Caco-2 (cell line): ENCODE measurements around the gene SART1. TPM values are rescaled to one million over a fixed set of nuclear protein-coding genes. Genes with fewer than 3 reads are reported as not detected.

Source experiments
- BruUV-seq: library from RNA; stranded (reverse); fragments of 400-500 nt; replicated peaks from 2 replicates; lab custom pipeline; 2021; lab: Mats Ljungman, UMichigan
- CTCF ChIA-PET: fragments of 300-600 bp; sonication (Branson Sonifier 250); formaldehyde crosslinking; loops from one replicate; lab custom pipeline; 2022; ENCODE audit warnings: antibody characterized with exemption; lab: Charles Lee
- POLR2A ChIA-PET: fragments of 300-600 bp; sonication (Branson Sonifier 250); formaldehyde crosslinking; loops from one replicate; lab custom pipeline; 2022; ENCODE audit warnings: antibody characterized with exemption; lab: Charles Lee
- DNase-seq, 2 experiments: peaks; one replicate each; pipeline versions ENCODE4 v3.0.0 to v3.0.0-alpha.2; 2020 to 2022
- H3K27me3 ChIP-seq: replicated peaks from 2 replicates; pipeline ENCODE4 v1.6.0; 2011; ENCODE audit warnings: low read length; ENCODE audit not compliant: control insufficient read depth, insufficient read depth
- H3K36me3 ChIP-seq: 2 replicates; pipeline ENCODE4 v1.5.1; 2011; ENCODE audit warnings: low read length; ENCODE audit not compliant: control insufficient read depth, insufficient read depth
- H3K4me1 ChIP-seq: fragments of 250-450 bp; sonication (Bioruptor Pico); 2 replicates; pipeline ENCODE4 v1.5.1; 2020; ENCODE audit warnings: mild to moderate bottlenecking
- H3K4me3 ChIP-seq: 2 replicates; pipeline ENCODE4 v1.5.1; 2011; ENCODE audit warnings: low read depth, mild to moderate bottlenecking, control low read depth, low read length
- H3K9me3 ChIP-seq: fragments of 250-450 bp; sonication (Bioruptor Pico); 2 replicates; pipeline ENCODE4 v1.5.1; 2020; ENCODE audit warnings: mild to moderate bottlenecking, moderate library complexity
- H3K27ac Mint-ChIP-seq: one replicate; pipeline ENCODE4 v1.8.0; 2022; ENCODE audit warnings: mixed read lengths; ENCODE audit not compliant: unreplicated experiment
- H3K27me3 Mint-ChIP-seq: one replicate; pipeline ENCODE4 v1.8.0; 2022; ENCODE audit warnings: mixed read lengths; ENCODE audit not compliant: insufficient read depth, unreplicated experiment
- H3K36me3 Mint-ChIP-seq: one replicate; pipeline ENCODE4 v1.8.0; 2022; ENCODE audit warnings: mild to moderate bottlenecking, mixed read lengths; ENCODE audit not compliant: insufficient read depth, unreplicated experiment
- H3K4me1 Mint-ChIP-seq: one replicate; pipeline ENCODE4 v1.8.0; 2022; ENCODE audit warnings: low read depth, mixed read lengths; ENCODE audit not compliant: unreplicated experiment
- H3K4me3 Mint-ChIP-seq: one replicate; pipeline ENCODE4 v1.8.0; 2022; ENCODE audit warnings: mild to moderate bottlenecking, moderate library complexity, mixed read lengths; ENCODE audit not compliant: unreplicated experiment
- H3K9me3 Mint-ChIP-seq: one replicate; pipeline ENCODE4 v1.8.0; 2022; ENCODE audit warnings: mixed read lengths; ENCODE audit not compliant: unreplicated experiment
- intact Hi-C: fragments of 100-400 bp; cut with micrococcal nuclease; formaldehyde crosslinking; loops from one replicate; pipeline ENCODE4 v1.10.0; 2022; ENCODE audit not compliant: unreplicated experiment
- total RNA-seq: library from RNA; stranded (reverse); gene quantifications from 2 replicates; pipeline ENCODE4 v1.2.3, GENCODE V29; 2022
- TF ChIP-seq, protein P1 (sequence below), 2 experiments: fragments of 200-600 bp in 1 of 2; IDR thresholded peaks; 1 replicate in 1 of 2; 2 replicates in 1 of 2; pipeline versions ENCODE4 v1.5.1 to v1.8.0; 2011 to 2022; ENCODE audit warnings: antibody characterized with exemption in 1 of 2, control low read depth in 1 of 2, inconsistent platforms in 1 of 2, low read depth in 1 of 2, low read length in 1 of 2, mild to moderate bottlenecking in 1 of 2, moderate library complexity in 1 of 2; ENCODE audit not compliant: insufficient read depth in 1 of 2, severe bottlenecking in 1 of 2, unreplicated experiment in 1 of 2

Gene SART1
- total RNA-seq, 1 experiment from 2014 or later: 78.0 TPM

DNA sequence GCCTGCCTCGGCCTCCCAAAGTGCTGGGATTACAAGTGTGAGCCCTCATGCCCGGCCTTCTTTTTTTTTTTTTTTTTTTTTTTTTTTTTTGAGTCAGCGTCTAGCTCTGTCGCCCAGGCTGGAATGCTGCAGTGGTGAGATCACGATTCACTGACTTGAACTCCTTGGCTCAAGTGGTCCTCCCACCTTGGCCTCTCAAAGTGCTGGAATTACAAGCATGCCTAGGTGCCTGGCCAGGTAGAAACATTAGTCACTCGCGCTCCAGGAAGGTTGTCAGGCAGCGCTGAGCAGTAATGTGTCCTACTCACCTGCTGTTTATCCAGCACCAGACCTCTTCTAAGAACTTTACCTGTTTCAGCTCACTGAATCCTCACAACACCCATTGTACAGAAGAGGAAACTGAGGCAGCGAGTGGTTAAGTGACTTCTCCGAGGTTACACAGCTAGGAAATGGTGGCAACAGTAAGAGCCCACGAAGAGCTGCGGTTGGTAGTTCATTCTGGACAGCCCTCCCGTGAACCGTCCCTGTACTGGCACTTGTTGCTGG, 49.8 kb downstream of the SART1 start:
- H3K4me1 ChIP-seq: peaks cover 21% of the 10 kb centered on the region
- CTCF ChIA-PET: interaction anchor here (0.6 kb wide), 3 partner anchors 8 to 123 kb away, joined by 5 to 8 read pairs (median 6); partner anchors contain the start of gene FIBP
- Mint-ChIP-seq H3K27me3 (no peaks in the 10 kb centered on the region), H3K36me3 (peaks cover 9% of the 10 kb centered on the region), H3K9me3 (no peaks in the 10 kb centered on the region), H3K27ac (no peak overlapping the region), H3K4me1 (peaks cover 7% of the 10 kb centered on the region), H3K4me3 (no peak overlapping the region)
- H3K4me3 ChIP-seq: no peak overlapping the region
- peak; percentile 64 to 85 for DNase-seq
- intact Hi-C loops: no loop called here
- no peaks in the 10 kb centered on the region for H3K9me3 ChIP-seq
- no peaks in the 10 kb centered on the region for H3K27me3 ChIP-seq
- TF ChIP-seq, protein P1, sequence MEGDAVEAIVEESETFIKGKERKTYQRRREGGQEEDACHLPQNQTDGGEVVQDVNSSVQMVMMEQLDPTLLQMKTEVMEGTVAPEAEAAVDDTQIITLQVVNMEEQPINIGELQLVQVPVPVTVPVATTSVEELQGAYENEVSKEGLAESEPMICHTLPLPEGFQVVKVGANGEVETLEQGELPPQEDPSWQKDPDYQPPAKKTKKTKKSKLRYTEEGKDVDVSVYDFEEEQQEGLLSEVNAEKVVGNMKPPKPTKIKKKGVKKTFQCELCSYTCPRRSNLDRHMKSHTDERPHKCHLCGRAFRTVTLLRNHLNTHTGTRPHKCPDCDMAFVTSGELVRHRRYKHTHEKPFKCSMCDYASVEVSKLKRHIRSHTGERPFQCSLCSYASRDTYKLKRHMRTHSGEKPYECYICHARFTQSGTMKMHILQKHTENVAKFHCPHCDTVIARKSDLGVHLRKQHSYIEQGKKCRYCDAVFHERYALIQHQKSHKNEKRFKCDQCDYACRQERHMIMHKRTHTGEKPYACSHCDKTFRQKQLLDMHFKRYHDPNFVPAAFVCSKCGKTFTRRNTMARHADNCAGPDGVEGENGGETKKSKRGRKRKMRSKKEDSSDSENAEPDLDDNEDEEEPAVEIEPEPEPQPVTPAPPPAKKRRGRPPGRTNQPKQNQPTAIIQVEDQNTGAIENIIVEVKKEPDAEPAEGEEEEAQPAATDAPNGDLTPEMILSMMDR (IDR thresholded peaks at IDR 0.05; ENCODE audit: insufficient read depth in 1 of 2, low read depth in 1 of 2, low read length in 1 of 2, severe bottlenecking in 1 of 2, unreplicated experiment in 1 of 2): no peak
- BruUV-seq: no TSS peak
- POLR2A ChIA-PET: interaction anchor here (2.0 kb wide), 1 partner anchor 9 kb away, joined by 8 read pairs; the partner anchor contains the start of genes BANF1 and EIF1AD
- H3K36me3 ChIP-seq: no peaks in the 10 kb centered on the region

DNA sequence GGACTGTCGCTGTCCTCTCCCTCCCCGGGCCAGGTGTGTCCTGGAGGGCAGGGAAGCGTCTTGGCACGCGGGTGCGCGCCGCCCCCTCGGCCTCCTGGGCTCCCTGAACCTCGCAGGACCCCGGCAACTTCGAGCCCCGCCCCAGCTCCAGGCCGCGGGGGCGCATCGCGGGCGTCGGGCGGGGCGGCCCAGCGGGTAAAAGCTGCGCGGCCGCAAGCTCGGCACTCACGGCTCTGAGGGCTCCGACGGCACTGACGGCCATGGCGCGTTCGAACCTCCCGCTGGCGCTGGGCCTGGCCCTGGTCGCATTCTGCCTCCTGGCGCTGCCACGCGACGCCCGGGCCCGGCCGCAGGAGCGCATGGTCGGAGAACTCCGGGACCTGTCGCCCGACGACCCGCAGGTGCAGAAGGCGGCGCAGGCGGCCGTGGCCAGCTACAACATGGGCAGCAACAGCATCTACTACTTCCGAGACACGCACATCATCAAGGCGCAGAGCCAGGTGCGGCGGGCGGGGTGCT, 50.3 kb downstream of the SART1 start, which contains the start of gene CST6:
Gene CST6, plus strand, starts transcription at position 224 of the 519 bp plus-strand sequence. Its CDS starts 37 bp downstream, at position 261.
- Mint-ChIP-seq H3K27ac (no peak within 1 kb of the TSS), H3K4me1 (peaks cover 7% of the 10 kb centered on the region), H3K27me3 (no peaks in the 10 kb centered on the region), H3K4me3 (no peak within 1 kb of the TSS), H3K36me3 (peaks cover 9% of the 10 kb centered on the region), H3K9me3 (no peaks in the 10 kb centered on the region)
- TF ChIP-seq, protein P1 (IDR thresholded peaks at IDR 0.05; ENCODE audit: insufficient read depth in 1 of 2, low read depth in 1 of 2, low read length in 1 of 2, severe bottlenecking in 1 of 2, unreplicated experiment in 1 of 2): no peak
- DNase-seq: no peak
- no TSS peak for BruUV-seq
- no peaks in the 10 kb centered on the region for H3K27me3 ChIP-seq
- peaks cover 21% of the 10 kb centered on the region for H3K4me1 ChIP-seq
- ChIA-PET POLR2A (interaction anchor here (2.0 kb wide), 1 partner anchor 9 kb away, joined by 8 read pairs; the partner anchor contains the start of genes BANF1 and EIF1AD), CTCF (interaction anchor here (0.6 kb wide), 3 partner anchors 9 to 124 kb away, joined by 5 to 8 read pairs (median 6); partner anchors contain the start of gene FIBP)
- no peak within 1 kb of the TSS for H3K4me3 ChIP-seq
- intact Hi-C loops: no loop called here
- H3K9me3 ChIP-seq: no peaks in the 10 kb centered on the region
- no peaks in the 10 kb centered on the region for H3K36me3 ChIP-seq

DNA sequence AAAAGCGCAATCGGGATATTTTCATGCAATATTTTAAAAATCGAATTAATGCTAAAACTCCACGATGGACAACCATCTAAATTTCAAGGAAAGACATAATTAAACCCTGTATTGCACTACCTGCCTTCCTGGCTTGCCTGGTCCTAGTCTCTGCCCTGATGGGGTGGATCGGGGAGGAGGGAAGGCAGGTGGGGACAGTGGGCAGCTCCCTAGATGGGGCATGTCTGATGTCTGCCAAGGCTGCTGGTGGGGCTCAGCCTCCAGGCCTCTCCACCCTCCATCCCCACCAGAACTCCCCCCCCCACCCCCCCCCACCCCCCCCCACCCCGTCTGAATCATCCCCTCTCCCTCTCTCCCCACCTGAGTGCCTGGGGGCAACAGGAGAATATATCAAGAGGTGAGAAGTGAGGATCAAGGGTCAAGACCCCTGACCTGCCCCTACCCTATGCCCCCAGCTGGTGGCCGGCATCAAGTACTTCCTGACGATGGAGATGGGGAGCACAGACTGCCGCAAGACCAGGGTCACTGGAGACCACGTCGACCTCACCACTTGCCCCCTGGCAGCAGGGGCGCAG, 50.9 kb downstream of the SART1 start:
- no TSS peak for BruUV-seq
- no peaks in the 10 kb centered on the region for H3K9me3 ChIP-seq
- TF ChIP-seq, protein P1 (IDR thresholded peaks at IDR 0.05; ENCODE audit: insufficient read depth in 1 of 2, low read depth in 1 of 2, low read length in 1 of 2, severe bottlenecking in 1 of 2, unreplicated experiment in 1 of 2): no peak
- peaks cover 21% of the 10 kb centered on the region for H3K4me1 ChIP-seq
- no peak for DNase-seq
- no peak overlapping the region for H3K4me3 ChIP-seq
- CTCF ChIA-PET: interaction anchor here (1.6 kb wide), 1 partner anchor 10 kb away, joined by 7 read pairs; no protein-coding TSS in a partner anchor
- no peaks in the 10 kb centered on the region for H3K9me3 Mint-ChIP-seq
- no peaks in the 10 kb centered on the region for H3K36me3 ChIP-seq
- H3K36me3 Mint-ChIP-seq: peaks cover 9% of the 10 kb centered on the region
- no peak overlapping the region for H3K4me3 Mint-ChIP-seq
- intact Hi-C loops: no loop called here
- no peaks in the 10 kb centered on the region for H3K27me3 Mint-ChIP-seq
- H3K27ac Mint-ChIP-seq: no peak overlapping the region
- peaks cover 7% of the 10 kb centered on the region for H3K4me1 Mint-ChIP-seq
- H3K27me3 ChIP-seq: no peaks in the 10 kb centered on the region
- POLR2A ChIA-PET: interaction anchor here (0.7 to 2.0 kb wide), 2 partner anchors 10 kb away, joined by 3 to 8 read pairs; partner anchors contain the start of genes BANF1 and EIF1AD
